Left lung (tissue), 10 donors: ENCODE data around the gene C14orf180. TPM values are rescaled to one million over a fixed set of nuclear protein-coding genes. Genes with fewer than 3 reads are reported as not detected.

Experiments used
- ATAC-seq: fragments of 200-7000 bp; cut with Tn5 transposase; one replicate; pipeline ENCODE4 v1.9.1; 2020; ENCODE audit warnings: moderate library complexity
- DNase-seq, 4 donors: peaks; one replicate each; pipeline ENCODE4 v3.0.0-alpha.2; 2013 to 2020
- H3K27ac ChIP-seq, 2 donors: fragments of 200-600 bp; sonication (generic) in 1 of 2; one replicate each; pipeline versions ENCODE4 v1.5.0 to v1.8.0; 2020 to 2021
- H3K27me3 ChIP-seq, 2 donors: fragments of 200-600 bp; sonication (generic) in 1 of 2; one replicate each; pipeline versions ENCODE4 v1.5.0 to v1.8.0; 2020 to 2021
- H3K36me3 ChIP-seq, 2 donors: fragments of 200-600 bp; sonication (generic) in 1 of 2; one replicate each; pipeline versions ENCODE4 v1.5.0 to v1.8.0; 2020 to 2021
- H3K4me1 ChIP-seq, 2 donors: fragments of 200-600 bp; one replicate each; pipeline ENCODE4 v1.8.0; 2021
- H3K4me3 ChIP-seq, 2 donors: fragments of 200-600 bp; sonication (generic) in 1 of 2; one replicate each; pipeline versions ENCODE4 v1.5.0 to v1.8.0; 2020 to 2021; ENCODE audit warnings: mild to moderate bottlenecking in 1 of 2
- H3K9me3 ChIP-seq, 2 donors: fragments of 200-600 bp; sonication (generic) in 1 of 2; one replicate each; pipeline versions ENCODE4 v1.5.0 to v1.8.0; 2020 to 2021
- intact Hi-C, 2 donors: fragments of 100-400 bp; cut with DNase I; formaldehyde crosslinking; loops; one replicate each; pipeline versions ENCODE4 v1.11.2 to v1.14.2; 2022
- polyA plus RNA-seq, 6 donors: library from polyadenylated mRNA; unstranded; fragments of 120-200 nt; gene quantifications; one replicate each; pipeline ENCODE4 v1.2.1, GENCODE V29; 2013; ENCODE audit not compliant: insufficient read length in 6 of 6
- total RNA-seq, 2 donors: library from RNA; stranded (reverse); fragmentation: NEBNext Ultra II Directional; extraction: Animal tissue kit (Norgen Biotek cat#: 25700); gene quantifications; one replicate each; pipeline ENCODE4 v1.2.1, GENCODE V29; 2021
- TF ChIP-seq, protein P1 (sequence below), 2 donors: fragments of 200-600 bp; sonication (generic) in 1 of 2; IDR thresholded peaks; one replicate each; pipeline versions ENCODE4 v1.5.0 to v1.8.0; 2021; ENCODE audit warnings: antibody characterized with exemption in 2 of 2
- donor health status: DM: no; HTN: yes; CAD: no.
- donor health status: DM: no; HTN: no; CAD: no.

The C14orf180 gene
- total and polyA plus RNA-seq, 8 donors, result not detected

DNA sequence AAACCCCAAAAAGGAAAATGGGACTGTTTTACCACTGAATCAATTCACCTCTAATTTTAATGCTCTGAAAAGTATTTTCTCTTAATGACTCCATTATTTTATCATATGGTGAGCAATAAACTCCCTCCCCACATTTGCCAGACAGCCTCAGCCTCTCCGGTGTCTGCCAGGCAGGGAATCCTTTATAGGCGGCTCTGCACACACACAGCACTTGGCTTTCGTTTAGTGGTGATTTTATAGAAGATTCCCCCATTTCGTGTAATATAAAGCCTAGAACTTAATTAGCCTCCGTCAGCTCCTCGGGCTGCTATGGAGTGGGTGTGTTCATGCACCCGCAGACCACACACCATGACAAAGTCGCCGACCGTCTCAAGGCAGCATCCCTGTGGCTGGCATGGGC is 10.1 kb upstream of the C14orf180 start:
- intact Hi-C loops, result loop anchor here in 1 of 2 donors (10.0 kb wide), 1 partner anchor 435 kb away; the partner anchor contains the start of gene KIF26A

DNA sequence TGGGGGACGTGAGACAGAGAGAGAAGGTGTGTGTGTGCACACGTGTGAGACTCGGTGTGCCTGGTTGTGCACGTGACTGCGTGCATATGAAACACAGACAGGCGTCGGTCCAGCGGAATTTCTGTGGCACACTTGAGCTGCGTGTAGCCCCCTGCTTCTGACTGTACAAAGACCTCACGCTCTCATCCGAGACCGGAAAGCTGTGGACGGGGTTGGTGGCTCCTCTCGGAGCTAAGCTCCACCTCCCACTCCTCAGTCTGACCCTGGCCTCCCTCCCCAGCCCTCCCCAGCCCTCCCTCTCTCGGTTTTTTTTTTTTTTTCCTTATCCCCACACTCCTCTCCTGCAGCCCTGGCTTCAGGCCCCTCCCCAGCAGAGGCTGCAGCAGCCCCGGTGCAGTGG is 8.3 kb upstream of the C14orf180 start:
- peaks cover 0 to 93% of the 10 kb centered on the region in 2 donors for H3K27me3 ChIP-seq
- H3K4me1 ChIP-seq, result no peaks in the 10 kb centered on the region
- TF ChIP-seq, protein P1, sequence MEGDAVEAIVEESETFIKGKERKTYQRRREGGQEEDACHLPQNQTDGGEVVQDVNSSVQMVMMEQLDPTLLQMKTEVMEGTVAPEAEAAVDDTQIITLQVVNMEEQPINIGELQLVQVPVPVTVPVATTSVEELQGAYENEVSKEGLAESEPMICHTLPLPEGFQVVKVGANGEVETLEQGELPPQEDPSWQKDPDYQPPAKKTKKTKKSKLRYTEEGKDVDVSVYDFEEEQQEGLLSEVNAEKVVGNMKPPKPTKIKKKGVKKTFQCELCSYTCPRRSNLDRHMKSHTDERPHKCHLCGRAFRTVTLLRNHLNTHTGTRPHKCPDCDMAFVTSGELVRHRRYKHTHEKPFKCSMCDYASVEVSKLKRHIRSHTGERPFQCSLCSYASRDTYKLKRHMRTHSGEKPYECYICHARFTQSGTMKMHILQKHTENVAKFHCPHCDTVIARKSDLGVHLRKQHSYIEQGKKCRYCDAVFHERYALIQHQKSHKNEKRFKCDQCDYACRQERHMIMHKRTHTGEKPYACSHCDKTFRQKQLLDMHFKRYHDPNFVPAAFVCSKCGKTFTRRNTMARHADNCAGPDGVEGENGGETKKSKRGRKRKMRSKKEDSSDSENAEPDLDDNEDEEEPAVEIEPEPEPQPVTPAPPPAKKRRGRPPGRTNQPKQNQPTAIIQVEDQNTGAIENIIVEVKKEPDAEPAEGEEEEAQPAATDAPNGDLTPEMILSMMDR (IDR thresholded peaks at IDR 0.05), result no peak
- intact Hi-C loops, result no loop called here
- no peaks in the 10 kb centered on the region for H3K9me3 ChIP-seq
- no peak overlapping the region for H3K4me3 ChIP-seq
- ATAC-seq, result no peak
- no peak overlapping the region for H3K27ac ChIP-seq
- DNase-seq, result no peak
- H3K36me3 ChIP-seq, result no peaks in the 10 kb centered on the region

More for the DNA sequence above, 10.1 kb upstream of the C14orf180 start:
- Histone ChIP-seq H3K9me3 (no peaks in the 10 kb centered on the region), H3K4me3 (no peak overlapping the region), H3K27me3 (peaks cover 0 to 96% of the 10 kb centered on the region in 2 donors), H3K27ac (no peak overlapping the region), H3K4me1 (no peaks in the 10 kb centered on the region), H3K36me3 (no peaks in the 10 kb centered on the region)
- ATAC-seq, result no peak
- DNase-seq, result no peak
- TF ChIP-seq, protein P1 (IDR thresholded peaks at IDR 0.05), result no peak

DNA sequence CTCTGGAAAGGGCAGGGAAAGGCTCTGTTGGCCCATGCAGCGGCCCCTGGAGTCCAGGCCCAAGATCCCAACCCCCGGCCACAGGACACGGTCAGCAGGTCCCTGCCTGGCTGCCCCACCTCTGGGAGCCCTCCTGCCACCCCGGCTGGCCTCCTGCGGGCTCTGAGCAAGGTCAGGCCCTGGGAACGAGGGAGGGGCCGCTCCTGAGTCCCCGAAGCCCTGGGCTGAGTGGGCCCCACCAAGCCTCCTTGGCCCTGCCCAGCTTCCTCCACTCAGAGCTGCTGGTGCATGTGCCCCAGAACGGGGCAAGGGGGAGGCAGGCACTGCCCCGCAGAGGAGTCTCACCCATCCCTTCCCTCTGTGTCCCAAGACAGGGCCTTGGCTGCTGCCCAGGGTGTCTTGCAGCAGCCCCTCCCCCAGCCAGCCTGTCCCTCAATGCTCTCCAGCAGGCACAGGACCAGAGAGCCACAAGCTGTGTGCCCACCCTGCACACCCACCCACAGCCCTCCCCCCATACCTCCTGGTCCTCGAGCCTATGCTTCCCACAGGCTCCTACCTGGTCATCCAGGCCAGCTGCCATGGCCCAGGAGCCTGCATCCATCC is 7.4 kb upstream of the C14orf180 start:
- H3K4me3 ChIP-seq, result no peak overlapping the region
- TF ChIP-seq, protein P1 (IDR thresholded peaks at IDR 0.05), result no peak
- H3K36me3 ChIP-seq, result no peaks in the 10 kb centered on the region
- DNase-seq (no peak), ATAC-seq (no peak)
- no peaks in the 10 kb centered on the region for H3K9me3 ChIP-seq
- no peaks in the 10 kb centered on the region for H3K4me1 ChIP-seq
- intact Hi-C loops, result no loop called here
- H3K27ac ChIP-seq, result no peak overlapping the region
- H3K27me3 ChIP-seq, result peaks cover 0 to 93% of the 10 kb centered on the region in 2 donors

DNA sequence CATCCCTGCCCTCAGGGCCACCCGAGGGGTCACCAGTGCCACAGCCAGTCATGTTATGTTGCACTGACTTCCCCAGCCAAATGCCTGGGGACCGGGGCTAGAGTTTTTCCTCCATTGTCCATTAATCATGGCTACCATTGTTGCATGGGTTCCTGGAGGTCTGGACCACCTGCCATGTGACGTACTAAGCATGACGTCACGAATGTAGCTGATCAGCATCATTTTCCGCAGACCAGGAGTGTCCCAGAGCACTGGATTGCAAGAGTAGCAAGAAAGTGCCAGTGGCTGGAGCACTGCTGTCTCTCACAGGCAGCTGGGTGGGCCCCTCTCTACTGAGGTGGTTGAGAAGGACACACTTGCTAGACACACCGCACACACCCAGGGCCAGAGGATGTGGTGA is 6.9 kb upstream of the C14orf180 start:
- ATAC-seq (no peak), DNase-seq (no peak)
- Histone ChIP-seq H3K27me3 (peaks cover 0 to 93% of the 10 kb centered on the region in 2 donors), H3K4me3 (no peak overlapping the region), H3K4me1 (no peaks in the 10 kb centered on the region), H3K27ac (no peak overlapping the region), H3K36me3 (no peaks in the 10 kb centered on the region), H3K9me3 (no peaks in the 10 kb centered on the region)
- intact Hi-C loops, result no loop called here
- TF ChIP-seq, protein P1 (IDR thresholded peaks at IDR 0.05), result no peak

DNA sequence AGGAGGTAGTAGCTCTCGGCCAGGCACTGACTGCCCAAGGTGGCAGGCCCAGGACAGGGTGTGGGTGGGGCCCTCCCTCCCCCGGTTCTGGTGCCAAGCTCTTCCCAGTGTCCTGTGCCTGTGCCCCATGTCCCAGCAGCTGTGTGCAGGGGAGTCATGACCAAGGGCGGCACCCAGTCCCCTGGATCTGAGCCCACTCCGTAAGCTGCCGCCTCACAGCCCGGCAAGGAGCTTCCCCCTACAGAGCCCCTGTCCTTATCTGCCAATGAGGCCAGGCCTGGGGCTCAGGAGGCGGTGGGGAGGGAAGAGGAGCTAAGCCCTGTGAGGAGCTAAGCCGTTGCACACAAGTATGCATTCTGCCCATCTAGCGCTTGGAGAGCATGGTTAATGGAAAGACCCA is 5.6 kb upstream of the C14orf180 start:
- DNase-seq (peak in 1 of 4 donors; percentile 46), ATAC-seq (no peak)
- Histone ChIP-seq H3K27me3 (peaks cover 0 to 93% of the 10 kb centered on the region in 2 donors), H3K36me3 (no peaks in the 10 kb centered on the region), H3K27ac (no peak overlapping the region), H3K4me3 (no peak overlapping the region), H3K9me3 (no peaks in the 10 kb centered on the region), H3K4me1 (no peaks in the 10 kb centered on the region)
- intact Hi-C loops, result no loop called here
- TF ChIP-seq, protein P1 (IDR thresholded peaks at IDR 0.05), result no peak
